GM12892 (cell line): Measurements from ENCODE around the gene RAB3GAP2.
A peak's percentile ranks its signal among the peaks of the same experiment; 100 is the strongest.
"Not testable (repeated sequence)": the region's sequence is repeated elsewhere in the genome, so short reads cannot be mapped to it uniquely, and the experiment has no call there.

Experiments used
- DNase-seq: peaks from one replicate; pipeline ENCODE4 v3.0.0; 2011; ENCODE audit not compliant: insufficient read length
- FAIRE-seq: peaks from 2 replicates; lab custom pipeline; 2011; peaks lifted over from hg19 to GRCh38; lab: Jason Lieb, UNC
- POLR2A ChIP-seq: IDR thresholded peaks from 2 replicates; pipeline ENCODE4 v1.6.1; 2011; ENCODE audit warnings: low read depth, low read length, control low read depth
- POLR2AphosphoS5 ChIP-seq: IDR thresholded peaks from 2 replicates; pipeline ENCODE4 v1.6.1; 2011; ENCODE audit warnings: low read depth, low read length, control low read depth
- TAF1 ChIP-seq: IDR thresholded peaks from 2 replicates; pipeline ENCODE4 v1.6.1; 2011; ENCODE audit warnings: low read depth, mild to moderate bottlenecking, control low read depth, low read length, borderline replicate concordance

RAB3GAP2 gene

GRCh38 chr1:220207411-220207810 is 64.8 kb downstream of the RAB3GAP2 start:
- peak; percentile 40 for FAIRE-seq
- TF ChIP-seq POLR2AphosphoS5 = no peak
- no peak for TF ChIP-seq POLR2A
- TF ChIP-seq TAF1 = no peak

GRCh38 chr1:220204758-220205157 is 67.5 kb downstream of the RAB3GAP2 start:
- FAIRE-seq, DNase-seq: not testable (repeated sequence)

More at GRCh38 chr1:220207411-220207810, 64.8 kb downstream of the RAB3GAP2 start:
- no peak for DNase-seq

GRCh38 chr1:220203816-220204215 is 68.4 kb downstream of the RAB3GAP2 start:
- DNase-seq (no peak), FAIRE-seq (no peak)
- TF ChIP-seq POLR2A = no peak
- TF ChIP-seq TAF1 = no peak
- no peak for TF ChIP-seq POLR2AphosphoS5

GRCh38 chr1:220198186-220199005 is 73.9 kb downstream of the RAB3GAP2 start:
- no peak for DNase-seq
- TF ChIP-seq POLR2AphosphoS5 = no peak
- TF ChIP-seq POLR2A = no peak
- no peak for TF ChIP-seq TAF1
- no peak for FAIRE-seq

GRCh38 chr1:220195701-220196100 is 76.6 kb downstream of the RAB3GAP2 start:
- TF ChIP-seq TAF1 = no peak
- no peak for TF ChIP-seq POLR2A
- TF ChIP-seq POLR2AphosphoS5 = no peak
- no peak for DNase-seq
- no peak for FAIRE-seq

- FAIRE-seq (peak; percentile 75), DNase-seq (no peak)
Observed at GRCh38 chr1:220189750-220190347, 82.4 kb downstream of the RAB3GAP2 start.

GRCh38 chr1:220188538-220188937 is 83.7 kb downstream of the RAB3GAP2 start:
- DNase-seq (no peak), FAIRE-seq (no peak)
- TF ChIP-seq TAF1 (no peak), POLR2A (no peak), POLR2AphosphoS5 (no peak)

More at GRCh38 chr1:220189750-220190347, 82.4 kb downstream of the RAB3GAP2 start:
- TF ChIP-seq POLR2A = no peak
- no peak for TF ChIP-seq POLR2AphosphoS5
- no peak for TF ChIP-seq TAF1

- no peak for TF ChIP-seq POLR2AphosphoS5
- TF ChIP-seq TAF1 = no peak
- TF ChIP-seq POLR2A = no peak
- FAIRE-seq (no peak), DNase-seq (no peak)
Observed at GRCh38 chr1:220186752-220187151, 85.5 kb downstream of the RAB3GAP2 start.

- DNase-seq (no peak), FAIRE-seq (no peak)
- TF ChIP-seq POLR2A = no peak
- no peak for TF ChIP-seq POLR2AphosphoS5
- no peak for TF ChIP-seq TAF1
Observed at GRCh38 chr1:220184506-220184905, 87.7 kb downstream of the RAB3GAP2 start.

- TF ChIP-seq TAF1 (no peak), POLR2AphosphoS5 (no peak), POLR2A (no peak)
- no peak for FAIRE-seq
- no peak for DNase-seq
Observed at GRCh38 chr1:220182656-220183055, 89.6 kb downstream of the RAB3GAP2 start.

- TF ChIP-seq POLR2AphosphoS5 (no peak), POLR2A (no peak), TAF1 (no peak)
- DNase-seq (no peak), FAIRE-seq (no peak)
Observed at GRCh38 chr1:220182111-220182510, 90.1 kb downstream of the RAB3GAP2 start.

- no peak for TF ChIP-seq POLR2A
- DNase-seq = no peak
- no peak for FAIRE-seq
Observed at GRCh38 chr1:220176540-220176939, 95.7 kb downstream of the RAB3GAP2 start.
